Ecto neural progenitor cell (in vitro differentiated cells): Measurements from ENCODE around the gene SPANXN3.
"Not testable (repeated sequence)": the region's sequence is repeated elsewhere in the genome, so short reads cannot be mapped to it uniquely, and the experiment has no call there.

Experiments
- DNase-seq: peaks from one replicate; pipeline ENCODE4 v3.0.0-alpha.2; 2018; ENCODE audit warnings: low spot score

Gene SPANXN3, protein sequence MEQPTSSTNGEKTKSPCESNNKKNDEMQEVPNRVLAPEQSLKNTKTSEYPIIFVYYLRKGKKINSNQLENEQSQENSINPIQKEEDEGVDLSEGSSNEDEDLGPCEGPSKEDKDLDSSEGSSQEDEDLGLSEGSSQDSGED

DNA sequence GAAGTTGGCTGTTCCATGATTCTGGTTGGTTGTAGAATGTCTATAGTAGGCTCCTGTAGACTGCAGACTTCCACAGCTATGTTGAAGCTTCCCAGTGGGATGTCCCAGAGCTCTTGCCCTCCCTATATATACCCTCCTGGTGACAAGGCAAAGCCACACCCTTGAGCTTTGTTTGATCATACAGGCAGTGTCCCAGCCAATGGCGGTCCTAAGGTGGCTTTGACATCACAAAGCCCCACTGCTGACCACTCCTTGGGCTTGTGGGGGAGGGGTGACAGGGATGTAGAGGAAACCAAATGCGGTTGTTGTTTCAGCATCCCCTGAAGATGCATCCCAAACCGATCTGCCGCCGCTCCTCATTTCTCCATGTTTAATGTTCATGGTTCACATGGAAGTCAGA, at the start of gene SPANXN3:
SPANXN3 (minus strand) TSS at position 101 of the 400 bp plus-strand sequence; CDS start at position 17, 84 bp downstream.
- DNase-seq: not testable (repeated sequence)

DNA sequence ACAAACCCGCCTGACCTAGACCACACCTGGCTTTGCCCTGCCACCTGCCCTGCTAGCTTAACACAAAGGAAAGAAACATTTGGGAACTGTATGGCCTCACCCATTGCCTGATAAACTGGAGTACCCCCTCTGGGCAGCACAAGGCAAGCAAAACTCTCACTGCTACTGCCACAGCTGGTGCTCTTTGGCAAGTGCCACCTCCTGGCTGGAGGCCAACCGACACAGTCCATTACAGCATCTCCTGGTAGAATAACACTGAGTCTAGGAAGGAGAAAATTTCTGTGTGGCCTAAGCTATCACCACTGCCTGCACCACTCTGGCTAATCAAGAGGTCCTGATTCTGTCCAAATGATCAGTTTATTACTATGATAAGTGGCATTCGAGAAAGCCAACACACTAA, 18.9 kb upstream of the SPANXN3 start:
- DNase-seq: no peak

DNA sequence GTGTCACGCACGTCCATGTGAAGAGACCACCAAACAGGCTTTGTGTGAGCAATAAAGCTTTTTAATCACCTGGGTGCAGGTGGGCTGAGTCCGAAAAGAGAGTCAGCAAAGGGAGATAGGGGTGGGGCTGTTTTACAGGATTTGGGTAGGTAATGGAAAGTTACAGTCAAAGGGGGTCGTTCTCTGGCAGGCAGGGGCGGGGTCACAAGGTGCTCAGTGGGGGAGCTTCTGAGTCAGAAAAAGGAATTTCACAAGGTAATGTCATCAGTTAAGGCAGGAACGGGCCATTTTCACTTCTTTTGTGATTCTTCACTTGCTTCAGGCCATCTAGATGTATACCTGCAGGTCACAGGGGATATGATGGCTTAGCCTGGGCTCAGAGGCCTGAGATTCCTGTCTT, 15.1 kb downstream of the SPANXN3 start:
- not testable (repeated sequence) for DNase-seq

DNA sequence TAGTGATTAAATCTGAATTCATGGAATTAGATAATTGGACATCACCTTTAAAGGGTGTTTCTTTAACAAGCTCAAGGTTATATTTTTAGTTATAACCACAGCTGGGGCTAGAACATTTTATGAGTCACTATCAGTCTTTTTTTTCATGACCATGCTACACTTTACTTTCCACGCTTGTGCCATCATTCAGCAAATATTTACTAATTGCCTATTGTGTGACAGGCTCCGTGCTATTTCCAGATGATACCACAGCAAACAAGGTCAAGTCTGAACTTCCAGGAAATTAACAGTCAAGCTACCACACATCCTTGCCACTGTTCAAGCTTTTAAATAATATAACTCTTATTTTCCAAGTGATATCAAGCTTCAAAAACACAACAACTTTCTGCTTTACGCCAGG, 16.5 kb downstream of the SPANXN3 start:
- no peak for DNase-seq

DNA sequence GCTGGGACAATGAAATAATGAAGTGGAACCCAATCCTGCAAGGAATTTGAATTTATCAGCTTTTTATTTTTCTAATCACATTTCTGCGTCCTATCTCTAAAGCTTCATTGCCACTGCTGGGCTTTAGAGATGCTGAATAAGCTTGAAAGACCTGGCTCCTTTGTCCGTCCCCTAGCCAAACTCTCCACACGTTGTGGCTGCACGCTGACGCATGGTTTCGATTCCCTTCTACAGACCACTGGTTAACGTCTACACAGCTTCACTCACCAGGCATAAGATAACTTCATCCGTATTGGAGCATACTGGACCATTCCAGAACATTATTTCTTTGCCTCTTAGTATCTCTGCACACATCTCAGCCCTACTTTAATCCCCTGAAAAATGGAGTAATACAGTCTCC, 31.2 kb downstream of the SPANXN3 start:
- no peak for DNase-seq

DNA sequence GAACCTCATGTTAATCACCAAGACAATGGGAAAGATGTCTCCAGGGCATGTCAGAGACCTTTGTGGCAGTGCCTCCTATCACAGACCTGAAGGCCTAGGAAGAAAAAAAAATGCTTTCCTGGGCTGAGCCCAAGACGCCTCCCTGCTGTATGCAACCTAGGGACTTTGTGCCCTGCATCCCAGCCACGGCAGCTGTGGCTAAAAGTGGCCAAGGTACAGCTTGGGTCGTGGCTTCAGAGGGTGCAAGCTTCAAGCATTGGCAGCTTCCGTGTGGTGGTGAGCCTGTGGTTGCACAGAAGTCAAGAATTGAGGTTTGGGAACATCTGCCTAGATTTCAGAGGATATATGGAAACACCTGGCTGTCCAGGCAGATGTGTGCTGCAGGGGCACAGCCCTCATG, 40.5 kb downstream of the SPANXN3 start:
- no peak for DNase-seq

DNA sequence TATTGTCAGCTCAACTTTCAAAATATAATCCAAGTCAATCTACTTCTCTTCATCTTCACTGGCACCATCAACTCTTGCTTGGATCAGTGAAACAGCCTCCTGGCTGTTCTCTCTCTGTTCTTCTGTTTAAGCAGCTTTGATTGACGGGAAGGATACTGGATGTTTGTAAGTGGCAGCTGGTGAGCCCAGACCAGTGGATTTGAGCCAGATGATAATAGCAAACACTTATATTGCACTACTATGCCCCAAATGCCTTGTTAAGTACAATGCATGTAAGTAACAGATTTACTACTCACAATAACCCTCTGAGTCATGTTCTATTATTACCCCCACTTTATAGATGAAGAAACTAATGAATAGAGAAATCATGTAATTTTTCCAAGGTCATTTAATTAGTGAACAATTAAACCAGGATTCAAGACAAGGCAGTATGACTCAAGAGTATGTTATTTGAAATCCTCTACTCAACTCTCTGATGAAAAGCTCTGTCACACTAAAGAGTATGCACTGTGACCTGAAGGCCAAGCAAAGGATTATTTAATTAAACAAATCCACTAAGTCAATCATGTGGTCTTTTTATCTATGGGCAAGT, 44.8 kb downstream of the SPANXN3 start:
- DNase-seq: no peak

DNA sequence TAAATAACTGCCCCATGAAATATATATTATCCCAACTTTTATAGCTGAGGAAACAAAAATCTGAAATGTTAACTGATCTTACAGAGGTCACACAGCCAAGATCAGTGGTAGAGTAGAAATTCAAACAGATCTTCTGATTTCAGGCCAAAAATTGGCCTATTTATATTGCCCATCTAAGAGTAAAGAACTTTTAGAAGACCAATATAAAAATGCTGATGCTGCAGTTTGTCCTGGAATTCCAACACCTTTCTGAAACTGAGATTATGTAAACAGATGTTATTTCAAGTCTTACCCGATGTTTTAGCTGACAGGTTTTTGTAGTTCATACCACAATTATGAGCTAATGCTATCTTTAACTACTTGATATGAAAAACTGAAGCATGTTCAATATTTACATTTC, 51.1 kb downstream of the SPANXN3 start:
- no peak for DNase-seq

DNA sequence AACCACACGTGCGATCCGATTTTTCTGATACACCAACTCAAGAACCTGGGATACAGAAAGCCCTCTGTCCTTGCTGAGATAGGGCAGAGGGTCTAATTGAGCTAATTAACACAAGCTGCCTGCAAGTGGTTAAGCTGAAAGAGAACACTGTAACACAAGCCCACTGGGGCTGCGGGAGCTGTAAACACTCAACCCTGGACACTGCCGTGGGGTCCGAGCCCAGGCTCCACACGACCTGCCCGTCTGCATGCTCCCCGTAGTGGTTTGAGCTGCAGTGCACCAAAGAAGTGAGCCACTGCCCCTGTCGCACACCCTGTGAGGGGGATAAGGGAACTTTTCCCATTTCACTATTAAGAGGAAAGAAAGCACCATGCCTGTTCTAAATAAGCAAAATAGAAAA, 54.6 kb downstream of the SPANXN3 start:
- DNase-seq: no peak

DNA sequence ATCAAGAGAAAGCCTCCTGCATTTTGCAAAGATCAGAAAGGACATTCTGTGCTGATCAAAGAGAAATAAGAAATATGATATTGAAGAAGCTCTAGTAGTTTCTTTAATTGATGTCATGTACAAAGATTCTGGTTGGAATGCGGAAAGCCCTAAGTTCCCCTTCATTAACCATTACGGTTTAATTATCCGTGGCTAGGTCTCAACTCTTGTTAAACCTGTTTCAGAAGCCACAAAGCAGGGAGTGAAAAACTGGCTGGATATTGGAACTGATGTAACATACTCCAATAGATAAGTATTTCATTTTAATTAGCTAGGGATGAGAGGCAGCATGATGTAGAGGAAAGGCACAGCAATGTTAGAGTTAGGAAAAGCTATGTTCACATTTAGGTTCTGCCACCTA, 55.7 kb downstream of the SPANXN3 start:
- DNase-seq: no peak
